CD4-positive, alpha-beta T cell treated with Interleukin-6 for 4 hours (primary cell): ENCODE data around the gene STIM1.
A peak's percentile ranks its signal among the peaks of the same experiment; 100 is the strongest.
"Not testable (repeated sequence)": the region's sequence is repeated elsewhere in the genome, so short reads cannot be mapped to it uniquely, and the experiment has no call there.

ENCODE experiments used
- DNase-seq: peaks from one replicate; pipeline ENCODE4 v3.0.0-alpha.2; 2020; ENCODE audit warnings: mixed read lengths

The STIM1 gene

GRCh38 chr11:3989276-3989920 is 133.9 kb downstream of the STIM1 start:
- DNase-seq = no peak

DNA sequence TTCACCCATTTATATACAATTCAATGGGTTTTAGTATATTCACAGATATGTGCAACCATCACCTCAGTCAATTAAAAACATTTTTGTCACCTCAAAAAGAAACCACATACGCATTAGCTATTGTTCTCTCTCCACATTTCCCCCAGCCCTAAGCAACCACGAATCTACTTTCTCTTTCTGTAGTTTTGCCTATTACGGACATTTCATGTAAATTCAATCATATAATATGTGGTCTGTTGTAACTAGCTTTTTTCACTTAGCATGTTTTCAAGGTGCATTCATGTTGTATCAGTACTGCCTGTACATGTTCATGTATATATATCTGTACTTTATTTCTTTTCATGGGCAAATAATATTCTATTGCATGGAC is 134.4 kb downstream of the STIM1 start:
- DNase-seq = peak; percentile 29

DNA sequence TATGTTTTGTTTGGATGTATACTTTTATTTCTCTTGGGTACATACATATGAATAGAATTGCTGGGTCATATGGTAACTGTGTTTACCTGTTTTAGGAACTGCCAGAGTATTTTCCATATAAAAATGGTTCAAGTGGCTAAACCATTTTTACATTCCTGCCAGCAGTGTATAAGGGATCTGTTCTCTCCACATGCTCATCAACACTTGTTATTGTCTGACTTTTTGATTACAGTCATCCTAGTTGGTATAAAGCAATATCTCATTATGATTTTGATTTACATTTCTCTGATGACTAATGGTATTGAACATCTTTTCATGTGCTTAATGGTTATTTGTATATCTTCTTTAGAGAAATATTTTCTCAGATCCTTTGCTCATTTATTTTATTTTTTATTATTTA is 134.9 kb downstream of the STIM1 start:
- no peak for DNase-seq

GRCh38 chr11:3992964-3993363 is 137.5 kb downstream of the STIM1 start:
- no peak for DNase-seq

GRCh38 chr11:3994030-3994640 is 138.7 kb downstream of the STIM1 start:
- no peak for DNase-seq

- no peak for DNase-seq
Measured at GRCh38 chr11:3995307-3995706, 139.8 kb downstream of the STIM1 start.

- no peak for DNase-seq
Measured at GRCh38 chr11:3995949-3996554, 140.6 kb downstream of the STIM1 start.

- DNase-seq = no peak
Measured at GRCh38 chr11:3996651-3997050, 141.2 kb downstream of the STIM1 start.

GRCh38 chr11:4004753-4005152 is 149.3 kb downstream of the STIM1 start:
- not testable (repeated sequence) for DNase-seq

DNA sequence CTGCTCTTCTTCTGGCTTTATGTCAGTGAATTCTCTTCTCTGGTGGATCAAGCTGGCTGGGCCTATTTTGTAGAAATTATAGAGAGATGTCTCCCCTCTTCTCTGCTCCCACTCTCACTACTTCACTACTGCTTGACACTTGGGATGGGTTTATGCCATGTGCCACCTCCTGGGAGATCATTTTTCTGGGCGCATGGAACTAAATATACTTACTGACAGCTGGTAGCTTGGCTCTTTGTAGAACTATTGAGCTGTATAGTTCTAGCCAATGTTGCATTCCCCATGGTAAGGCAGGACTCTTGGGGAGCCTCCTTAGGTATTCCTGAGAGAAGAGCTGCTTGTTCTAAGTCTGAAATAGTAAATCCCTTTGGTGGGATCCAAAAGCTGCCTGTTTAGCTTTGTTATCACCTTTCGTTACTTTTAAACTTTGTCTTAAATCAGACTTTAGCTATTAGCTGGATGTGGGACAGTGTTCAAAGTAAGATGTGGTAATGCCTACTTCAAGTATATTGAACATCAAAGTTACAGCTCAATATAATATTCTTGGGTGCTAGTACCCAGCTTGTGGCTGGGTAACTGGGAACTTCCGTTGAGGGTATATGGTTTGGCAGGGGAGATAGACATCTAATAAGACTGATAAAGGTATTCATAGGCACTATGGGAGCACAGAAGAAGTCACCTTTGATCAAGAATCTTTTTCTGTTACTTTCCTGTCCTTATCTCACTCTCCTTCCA is 151.6 kb downstream of the STIM1 start:
- peak; percentile 12 for DNase-seq

DNA sequence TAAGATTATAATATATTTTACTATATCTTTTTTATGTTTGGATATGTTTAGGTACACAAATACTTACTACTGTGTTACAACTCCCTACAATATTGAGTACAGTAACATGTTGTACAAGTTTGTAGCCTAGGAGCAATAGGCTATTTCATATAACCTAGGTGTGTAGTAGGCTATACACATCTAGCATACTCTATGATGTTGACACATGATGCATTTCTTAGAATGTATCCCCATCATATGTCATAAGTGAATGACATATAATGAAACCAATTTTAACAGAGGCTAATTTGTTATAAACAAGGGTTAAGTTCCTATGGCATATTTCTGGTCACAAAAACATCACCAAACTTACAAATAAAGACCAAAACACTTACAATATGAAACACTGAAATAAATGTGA is 152.7 kb downstream of the STIM1 start:
- DNase-seq = no peak

DNA sequence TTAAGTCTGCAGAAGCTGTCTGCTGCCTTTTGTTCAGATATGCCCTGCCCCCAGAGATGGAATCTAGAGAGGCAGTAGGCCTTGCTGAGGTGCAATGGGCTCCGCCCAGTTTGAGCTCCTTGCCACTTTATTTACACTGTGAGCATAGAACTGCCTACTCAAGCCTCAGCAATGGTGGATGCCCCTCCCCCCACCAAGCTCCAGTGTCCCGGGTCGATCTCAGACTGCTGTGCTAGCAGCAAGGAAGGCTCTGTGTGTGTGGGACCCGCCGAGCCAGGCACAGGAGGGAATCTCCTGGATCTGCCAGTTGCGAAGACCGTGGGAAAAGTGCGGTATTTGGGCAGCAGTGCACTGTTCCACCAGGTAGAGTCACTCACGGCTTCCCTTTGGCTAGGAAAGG is 161.1 kb downstream of the STIM1 start:
- DNase-seq = not testable (repeated sequence)

GRCh38 chr11:4017129-4017528 is 161.7 kb downstream of the STIM1 start:
- no peak for DNase-seq

GRCh38 chr11:4018641-4019040 is 163.2 kb downstream of the STIM1 start:
- DNase-seq = no peak

DNA sequence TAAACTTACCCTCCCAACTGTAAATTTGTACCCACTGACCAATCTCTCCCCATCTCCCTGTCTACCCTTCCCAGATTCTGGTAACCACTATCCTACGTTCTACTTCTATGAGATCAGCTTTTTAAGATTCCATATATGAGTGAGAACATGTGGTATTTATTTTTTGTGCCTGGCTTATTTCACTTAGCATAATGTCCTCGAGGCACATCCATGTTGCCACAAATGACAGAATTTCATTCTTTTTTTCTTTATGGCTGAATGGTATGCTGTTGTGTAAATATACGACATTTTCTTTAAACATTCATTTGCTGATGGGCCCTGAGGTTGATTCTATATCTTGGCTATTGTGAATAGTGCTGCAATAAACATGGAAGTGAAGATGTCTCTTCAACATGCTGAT is 164.4 kb downstream of the STIM1 start:
- DNase-seq = no peak

DNA sequence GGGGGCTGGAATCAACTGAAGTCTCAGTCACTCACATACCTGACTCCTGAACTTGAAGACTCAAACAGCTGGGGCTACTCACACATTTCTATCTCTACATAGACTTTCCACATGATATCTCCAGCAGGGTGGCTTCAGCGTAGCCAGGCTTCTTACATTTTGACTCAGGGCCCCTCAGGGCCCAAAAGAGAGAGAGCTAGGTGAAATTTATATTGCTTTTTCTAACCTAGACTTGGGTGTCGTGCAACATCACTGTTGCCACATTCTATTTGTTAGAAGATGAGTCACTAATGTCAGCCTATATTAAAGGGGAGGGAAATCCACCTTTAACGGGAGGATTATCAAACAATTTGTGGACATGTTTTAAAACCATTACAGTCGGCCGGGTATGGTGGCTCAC is 167.2 kb downstream of the STIM1 start:
- DNase-seq = no peak

GRCh38 chr11:4025248-4025966 is 169.9 kb downstream of the STIM1 start:
- DNase-seq = no peak

DNA sequence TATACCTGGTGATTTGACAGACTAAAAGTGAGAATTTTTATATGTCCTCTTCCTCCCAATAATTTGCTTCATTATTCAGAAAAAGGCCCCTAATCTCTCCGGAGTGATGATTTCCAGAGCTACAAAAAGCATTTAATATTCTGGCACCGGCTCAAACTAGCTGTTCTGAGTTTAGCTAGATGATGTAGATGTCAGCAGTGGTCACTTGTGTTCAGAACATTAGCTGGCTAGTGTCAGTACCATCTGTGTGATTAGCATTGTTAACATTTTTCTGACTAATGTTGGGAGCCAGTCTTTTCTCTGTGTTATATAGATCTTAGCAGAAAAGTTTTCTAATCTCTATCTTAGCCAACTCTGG is 170.5 kb downstream of the STIM1 start:
- no peak for DNase-seq

DNA sequence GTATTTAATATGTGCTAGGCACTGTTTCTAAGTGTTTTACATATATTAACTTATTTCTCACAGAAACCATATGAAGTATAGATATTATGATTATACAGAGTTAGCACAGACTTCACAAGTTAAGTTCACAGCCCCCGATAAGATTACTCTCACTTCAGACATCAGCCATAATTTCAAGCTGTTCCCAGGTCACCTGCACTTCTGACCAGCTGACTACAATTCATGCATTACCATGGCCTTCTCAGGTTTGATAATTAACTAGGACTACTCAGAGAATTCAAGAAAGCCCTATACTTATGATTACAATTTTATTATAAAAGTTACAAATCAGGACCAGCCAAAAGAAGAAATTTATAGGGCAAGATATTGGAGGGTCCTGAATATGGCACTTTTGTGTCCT is 170.9 kb downstream of the STIM1 start:
- no peak for DNase-seq

- no peak for DNase-seq
Measured at GRCh38 chr11:4027746-4028145, 172.3 kb downstream of the STIM1 start.

DNA sequence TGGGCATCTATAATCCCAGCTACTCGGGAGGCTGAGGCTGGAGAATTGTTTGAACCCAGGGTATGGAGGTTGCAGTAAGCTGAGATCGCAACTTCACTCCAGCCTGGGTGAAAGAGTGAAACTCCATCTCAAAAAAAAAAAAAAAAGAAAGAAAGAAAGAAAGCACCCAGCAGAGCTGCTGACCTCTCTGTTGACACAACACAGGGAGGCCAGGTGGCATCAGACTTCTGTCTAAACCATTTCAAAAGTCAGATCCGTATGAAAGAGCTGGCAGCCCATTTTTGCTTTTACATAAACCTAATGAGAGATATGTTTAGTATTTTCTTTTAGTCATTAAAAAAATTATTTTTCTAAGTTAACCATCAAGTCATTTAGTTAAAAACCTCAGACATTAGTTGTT is 174.7 kb downstream of the STIM1 start:
- DNase-seq = no peak

DNA sequence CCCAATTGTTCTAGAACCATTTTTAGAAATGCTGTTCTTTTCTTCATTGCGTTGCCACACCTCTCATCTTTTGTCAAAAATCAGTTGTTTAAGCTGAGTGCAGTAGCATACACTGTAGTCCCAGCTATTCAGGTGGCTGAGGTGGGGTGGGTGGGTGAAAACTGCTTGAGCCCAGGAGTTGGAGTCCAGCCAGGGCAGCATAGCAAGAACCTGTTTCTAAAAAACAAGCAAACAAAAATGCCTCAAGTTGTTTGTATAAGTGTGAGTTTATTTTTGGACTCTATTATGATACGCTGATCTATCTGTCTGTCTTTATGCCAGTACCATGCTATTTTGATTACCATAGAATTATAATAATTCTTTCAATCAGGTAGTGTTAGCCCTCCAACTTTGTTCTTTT is 176.6 kb downstream of the STIM1 start:
- no peak for DNase-seq

- DNase-seq = no peak
Measured at GRCh38 chr11:4035985-4036384, 180.5 kb downstream of the STIM1 start.
